ENCODE data around the gene TSPOAP1. TPM values are rescaled to one million over a fixed set of nuclear protein-coding genes. Genes with fewer than 3 reads are reported as not detected.

Gene TSPOAP1
- total and polyA plus RNA-seq, 4 experiments from 2014 or later: 0.80 to 19.1 (median 15.8) TPM; not detected in 1

GRCh38 chr17:58367461-58367860 lies 38.9 kb upstream of the TSPOAP1 start:
- Mint-ChIP-seq H3K4me1 (peaks cover 0 to 2% (median 0%) of the 10 kb centered on the region in 4 donors), H3K9me3 (no peaks in the 10 kb centered on the region), H3K36me3 (peaks cover 2 to 9% of the 10 kb centered on the region in 2 donors), H3K4me3 (no peak overlapping the region), H3K27me3 (peaks cover 0 to 1% of the 10 kb centered on the region in 2 donors), H3K27ac (no peak overlapping the region)
- no peak overlapping the region for H3K4me3 ChIP-seq (ENCODE audit: low read length in 2 of 2)
- H3K36me3 ChIP-seq (ENCODE audit: insufficient read depth, low read length): no peaks in the 10 kb centered on the region
- no peak for DNase-seq
- no peaks in the 10 kb centered on the region for H3K27me3 ChIP-seq (ENCODE audit: insufficient read depth, low read length)
- POLR2A ChIA-PET (ENCODE audit: partially characterized antibody): no interaction called here
- H3K9me3 ChIP-seq (ENCODE audit: control insufficient read depth in 1 of 2, low read length in 2 of 2): no peaks in the 10 kb centered on the region
- no peak overlapping the region for H3K27ac ChIP-seq (ENCODE audit: low read depth, low read length)
- CTCF ChIA-PET (ENCODE audit: partially characterized antibody): interaction anchor here (1.6 kb wide), 1 partner anchor 50 kb away, joined by 3 read pairs; the partner anchor contains the start of gene RNF43
- no peaks in the 10 kb centered on the region for H3K4me1 ChIP-seq (ENCODE audit: insufficient read depth, low read length)
- intact Hi-C loops (cut with micrococcal nuclease): no loop called here

- Histone ChIP-seq H3K9me3 (ENCODE audit: control insufficient read depth in 1 of 2, low read length in 2 of 2) (no peaks in the 10 kb centered on the region), H3K27me3 (ENCODE audit: insufficient read depth, low read length) (no peaks in the 10 kb centered on the region), H3K27ac (ENCODE audit: low read depth, low read length) (no peak overlapping the region), H3K4me1 (ENCODE audit: insufficient read depth, low read length) (no peaks in the 10 kb centered on the region), H3K4me3 (ENCODE audit: low read length in 2 of 2) (no peak overlapping the region), H3K36me3 (ENCODE audit: insufficient read depth, low read length) (no peaks in the 10 kb centered on the region)
- POLR2A ChIA-PET (ENCODE audit: partially characterized antibody): interaction anchor here (4.2 kb wide), 1 partner anchor 12 kb away, joined by 24 read pairs; the partner anchor contains the start of gene SUPT4H1
- Mint-ChIP-seq H3K4me1 (peaks cover 0 to 4% (median 0%) of the 10 kb centered on the region in 4 donors), H3K27ac (peak overlapping the region in 1 of 7 donors; percentile 18), H3K4me3 (no peak overlapping the region), H3K27me3 (peaks cover 0 to 1% of the 10 kb centered on the region in 2 donors), H3K9me3 (no peaks in the 10 kb centered on the region), H3K36me3 (peaks cover 4 to 7% of the 10 kb centered on the region in 2 donors)
- intact Hi-C loops (cut with micrococcal nuclease): no loop called here
- DNase-seq: no peak
- CTCF ChIA-PET (ENCODE audit: partially characterized antibody): interaction anchor here (1.6 kb wide), 1 partner anchor 52 kb away, joined by 3 read pairs; the partner anchor contains the start of gene RNF43
These were observed 37.5 kb upstream of the TSPOAP1 start for GRCh38 chr17:58365980-58366595.

DNA sequence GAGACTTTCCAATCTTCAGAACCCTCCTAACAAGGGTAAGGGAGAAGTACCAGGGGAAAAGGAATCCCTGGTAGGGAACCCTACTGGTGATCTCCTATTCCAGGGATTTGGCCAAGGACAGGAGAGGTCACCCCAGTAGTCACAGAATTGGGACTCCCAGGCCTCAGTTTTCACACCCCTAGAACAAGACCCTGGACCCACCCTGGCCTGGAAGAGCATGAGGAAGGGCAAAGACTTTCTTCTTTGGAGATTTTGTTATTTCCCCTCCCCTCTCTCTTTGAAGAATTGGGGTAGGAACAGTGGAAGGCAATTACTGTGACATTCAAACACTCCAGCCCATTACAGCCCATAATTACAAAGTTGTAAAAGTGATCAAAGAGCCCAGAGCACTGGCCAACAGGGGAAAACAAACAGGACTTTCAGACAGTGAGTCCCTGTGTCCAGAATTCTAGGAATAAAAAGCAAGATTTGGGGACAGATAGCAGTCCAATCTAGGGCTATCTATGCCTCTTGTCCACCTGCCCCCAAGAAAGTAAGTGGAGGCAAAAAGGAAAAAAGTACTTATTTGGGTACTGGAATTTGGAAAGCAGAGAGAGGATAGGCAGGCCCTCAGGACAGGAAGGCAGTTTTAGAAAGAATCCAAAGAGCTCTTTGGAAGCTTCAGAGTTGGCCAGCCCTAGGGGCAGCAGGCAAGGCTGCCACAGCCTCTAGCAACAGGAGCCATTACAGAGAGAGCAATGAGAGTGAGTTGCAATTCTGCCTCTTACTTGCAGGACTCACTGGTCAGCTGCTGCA lies 36.8 kb upstream of the TSPOAP1 start:
- intact Hi-C loops (cut with micrococcal nuclease): no loop called here
- Mint-ChIP-seq H3K27ac (no peak overlapping the region), H3K9me3 (no peaks in the 10 kb centered on the region), H3K4me3 (no peak overlapping the region), H3K27me3 (peaks cover 0 to 1% of the 10 kb centered on the region in 2 donors), H3K36me3 (peaks cover 4 to 7% of the 10 kb centered on the region in 2 donors), H3K4me1 (peaks cover 0 to 4% (median 0%) of the 10 kb centered on the region in 4 donors)
- CTCF ChIA-PET (ENCODE audit: partially characterized antibody): interaction anchor here (1.5 kb wide), 1 partner anchor 48 kb away, joined by 3 read pairs; no protein-coding TSS in a partner anchor
- H3K9me3 ChIP-seq (ENCODE audit: control insufficient read depth in 1 of 2, low read length in 2 of 2): no peaks in the 10 kb centered on the region
- H3K27ac ChIP-seq (ENCODE audit: low read depth, low read length): no peak overlapping the region
- no peaks in the 10 kb centered on the region for H3K27me3 ChIP-seq (ENCODE audit: insufficient read depth, low read length)
- POLR2A ChIA-PET (ENCODE audit: partially characterized antibody): interaction anchor here (4.2 kb wide), 1 partner anchor 12 kb away, joined by 24 read pairs; the partner anchor contains the start of gene SUPT4H1
- no peaks in the 10 kb centered on the region for H3K4me1 ChIP-seq (ENCODE audit: insufficient read depth, low read length)
- H3K36me3 ChIP-seq (ENCODE audit: insufficient read depth, low read length): no peaks in the 10 kb centered on the region
- DNase-seq: no peak
- H3K4me3 ChIP-seq (ENCODE audit: low read length in 2 of 2): no peak overlapping the region

- no peak for DNase-seq
- peaks cover 4 to 7% of the 10 kb centered on the region in 2 donors for H3K36me3 Mint-ChIP-seq
- H3K36me3 ChIP-seq (ENCODE audit: insufficient read depth, low read length): no peaks in the 10 kb centered on the region
- no peak overlapping the region for H3K4me3 Mint-ChIP-seq
- peaks cover 0 to 1% of the 10 kb centered on the region in 2 donors for H3K27me3 Mint-ChIP-seq
- H3K27ac ChIP-seq (ENCODE audit: low read depth, low read length): no peak overlapping the region
- H3K4me1 Mint-ChIP-seq: peaks cover 0 to 1% (median 0%) of the 10 kb centered on the region in 4 donors
- no peaks in the 10 kb centered on the region for H3K27me3 ChIP-seq (ENCODE audit: insufficient read depth, low read length)
- H3K4me3 ChIP-seq (ENCODE audit: low read length in 2 of 2): no peak overlapping the region
- CTCF ChIA-PET (ENCODE audit: partially characterized antibody): interaction anchor here (1.2 to 1.5 kb wide), 2 partner anchors 47 to 60 kb away, joined by 3 to 4 read pairs; no protein-coding TSS in a partner anchor
- intact Hi-C loops (cut with micrococcal nuclease): no loop called here
- POLR2A ChIA-PET (ENCODE audit: partially characterized antibody): interaction anchor here (1.3 to 4.2 kb wide), 3 partner anchors 11 to 20 kb away, joined by 3 to 24 read pairs (median 6); partner anchors contain the start of gene SUPT4H1
- H3K9me3 Mint-ChIP-seq: no peaks in the 10 kb centered on the region
- H3K9me3 ChIP-seq (ENCODE audit: control insufficient read depth in 1 of 2, low read length in 2 of 2): no peaks in the 10 kb centered on the region
- no peaks in the 10 kb centered on the region for H3K4me1 ChIP-seq (ENCODE audit: insufficient read depth, low read length)
- H3K27ac Mint-ChIP-seq: no peak overlapping the region
These were observed 35.8 kb upstream of the TSPOAP1 start for GRCh38 chr17:58364270-58364942.

GRCh38 chr17:58363457-58364185 lies 35.0 kb upstream of the TSPOAP1 start:
- Mint-ChIP-seq H3K4me1 (peaks cover 0 to 1% (median 0%) of the 10 kb centered on the region in 4 donors), H3K27me3 (peaks cover 0 to 1% of the 10 kb centered on the region in 2 donors), H3K36me3 (peaks cover 4 to 7% of the 10 kb centered on the region in 2 donors), H3K4me3 (no peak overlapping the region), H3K27ac (peak overlapping the region in 1 of 7 donors; percentile 9), H3K9me3 (no peaks in the 10 kb centered on the region)
- H3K4me3 ChIP-seq (ENCODE audit: low read length in 2 of 2): no peak overlapping the region
- no peaks in the 10 kb centered on the region for H3K27me3 ChIP-seq (ENCODE audit: insufficient read depth, low read length)
- no peaks in the 10 kb centered on the region for H3K36me3 ChIP-seq (ENCODE audit: insufficient read depth, low read length)
- H3K27ac ChIP-seq (ENCODE audit: low read depth, low read length): no peak overlapping the region
- no peak for DNase-seq
- intact Hi-C loops (cut with micrococcal nuclease): no loop called here
- no peaks in the 10 kb centered on the region for H3K9me3 ChIP-seq (ENCODE audit: control insufficient read depth in 1 of 2, low read length in 2 of 2)
- H3K4me1 ChIP-seq (ENCODE audit: insufficient read depth, low read length): no peaks in the 10 kb centered on the region
- POLR2A ChIA-PET (ENCODE audit: partially characterized antibody): interaction anchor here (1.3 to 4.2 kb wide), 3 partner anchors 10 to 19 kb away, joined by 3 to 24 read pairs (median 6); partner anchors contain the start of gene SUPT4H1
- CTCF ChIA-PET (ENCODE audit: partially characterized antibody): interaction anchor here (1.0 to 2.3 kb wide), 5 partner anchors 46 to 60 kb away, joined by 3 to 6 read pairs (median 4); partner anchors contain the start of gene RNF43

- intact Hi-C loops (cut with micrococcal nuclease): no loop called here
- ChIA-PET CTCF (ENCODE audit: partially characterized antibody) (interaction anchor here (0.7 to 2.3 kb wide), 5 partner anchors 8 to 58 kb away, joined by 3 to 8 read pairs (median 4); partner anchors contain the start of gene RNF43), POLR2A (ENCODE audit: partially characterized antibody) (interaction anchor here (1.3 to 4.2 kb wide), 2 partner anchors 9 to 18 kb away, joined by 6 to 24 read pairs; partner anchors contain the start of gene SUPT4H1)
- peaks cover 0 to 1% of the 10 kb centered on the region in 2 donors for H3K27me3 Mint-ChIP-seq
- H3K27ac Mint-ChIP-seq: no peak overlapping the region
- no peak for DNase-seq
- H3K27me3 ChIP-seq (ENCODE audit: insufficient read depth, low read length): no peaks in the 10 kb centered on the region
- H3K36me3 Mint-ChIP-seq: peaks cover 4 to 7% of the 10 kb centered on the region in 2 donors
- no peaks in the 10 kb centered on the region for H3K9me3 Mint-ChIP-seq
- no peak overlapping the region for H3K4me3 ChIP-seq (ENCODE audit: low read length in 2 of 2)
- H3K4me1 Mint-ChIP-seq: peaks cover 0 to 1% (median 0%) of the 10 kb centered on the region in 4 donors
- H3K4me3 Mint-ChIP-seq: no peak overlapping the region
- H3K9me3 ChIP-seq (ENCODE audit: control insufficient read depth in 1 of 2, low read length in 2 of 2): no peaks in the 10 kb centered on the region
- no peaks in the 10 kb centered on the region for H3K36me3 ChIP-seq (ENCODE audit: insufficient read depth, low read length)
- H3K4me1 ChIP-seq (ENCODE audit: insufficient read depth, low read length): no peaks in the 10 kb centered on the region
- no peak overlapping the region for H3K27ac ChIP-seq (ENCODE audit: low read depth, low read length)
These were observed 33.9 kb upstream of the TSPOAP1 start for GRCh38 chr17:58362368-58363014.
